ENCODE measurements around the gene CD2BP2.
A peak's percentile ranks its signal among the peaks of the same experiment; 100 is the strongest.
"Not testable (repeated sequence)": the region's sequence is repeated elsewhere in the genome, so short reads cannot be mapped to it uniquely, and the experiment has no call there.

The CD2BP2 gene

GRCh38 chr16:30355144-30355953 is at the start of gene CD2BP2:
Gene CD2BP2, minus strand, starts transcription at chr16:30355308. Its CDS starts 627 bp downstream, at chr16:30354681.
- DNase-seq (ENCODE audit: low read depth): peak; percentile 99

GRCh38 chr16:30401768-30402425 is 46.8 kb upstream of the CD2BP2 start:
- DNase-seq (ENCODE audit: low read depth): no peak

- no peak for DNase-seq (ENCODE audit: low read depth)
Measured at GRCh38 chr16:30399435-30400186, 44.5 kb upstream of the CD2BP2 start.

- DNase-seq (ENCODE audit: low read depth): no peak
Measured at GRCh38 chr16:30398661-30399434, 43.7 kb upstream of the CD2BP2 start.

GRCh38 chr16:30397776-30398660 is 42.9 kb upstream of the CD2BP2 start:
- no peak for DNase-seq (ENCODE audit: low read depth)

GRCh38 chr16:30397056-30397455 is 41.9 kb upstream of the CD2BP2 start:
- DNase-seq (ENCODE audit: low read depth): no peak

- DNase-seq (ENCODE audit: low read depth): not testable (repeated sequence)
Measured at GRCh38 chr16:30396627-30397026, 41.5 kb upstream of the CD2BP2 start.

GRCh38 chr16:30395992-30396585 is 41.0 kb upstream of the CD2BP2 start:
- DNase-seq (ENCODE audit: low read depth): no peak

GRCh38 chr16:30395155-30395991 is 40.3 kb upstream of the CD2BP2 start, which contains the start of gene ZNF48:
Gene ZNF48, plus strand, starts transcription at chr16:30395420. Its CDS starts 375 bp downstream, at chr16:30395795.
- no peak for DNase-seq (ENCODE audit: low read depth)

GRCh38 chr16:30394592-30395154 is 39.6 kb upstream of the CD2BP2 start:
- no peak for DNase-seq (ENCODE audit: low read depth)

GRCh38 chr16:30383521-30383920 is 28.4 kb upstream of the CD2BP2 start:
- DNase-seq (ENCODE audit: low read depth): no peak

GRCh38 chr16:30382111-30382881 is 27.2 kb upstream of the CD2BP2 start, which contains the start of gene SEPTIN1:
Gene SEPTIN1, minus strand, starts transcription at chr16:30382561. Its CDS starts 19 bp downstream, at chr16:30382542.
- DNase-seq (ENCODE audit: low read depth): no peak

GRCh38 chr16:30381291-30382041 is 26.4 kb upstream of the CD2BP2 start:
- DNase-seq (ENCODE audit: low read depth): no peak

GRCh38 chr16:30380803-30381208 is 25.7 kb upstream of the CD2BP2 start:
- DNase-seq (ENCODE audit: low read depth): no peak

GRCh38 chr16:30380072-30380802 is 25.1 kb upstream of the CD2BP2 start:
- no peak for DNase-seq (ENCODE audit: low read depth)

GRCh38 chr16:30379158-30379783 is 24.2 kb upstream of the CD2BP2 start:
- no peak for DNase-seq (ENCODE audit: low read depth)

Data from non-pigmented ciliary epithelial cell (primary cell).